DND-41 (cell line): ENCODE data around the gene ALDH5A1.

Experiments
- ATAC-seq: fragments of 200-7000 bp; cut with Tn5 transposase; 3 replicates; pipeline ENCODE4 v1.9.1; 2021; ENCODE audit warnings: low read depth; ENCODE audit not compliant: insufficient read depth
- DNase-seq: peaks from one replicate; pipeline ENCODE4 v3.0.0-alpha.2; 2020
- H2AFZ ChIP-seq: 2 replicates; pipeline ENCODE4 v1.6.0; 2012; ENCODE audit warnings: low read depth, low read length
- H3K27ac ChIP-seq: 2 replicates; pipeline ENCODE4 v1.5.1; 2012; ENCODE audit warnings: low read length, inconsistent platforms
- H3K27me3 ChIP-seq: fragments of 200-600 bp; sonication (generic); 2 replicates; pipeline ENCODE4 v1.6.0; 2012; ENCODE audit warnings: low read length, mild to moderate bottlenecking, inconsistent platforms; ENCODE audit not compliant: insufficient read depth, poor library complexity
- H3K36me3 ChIP-seq: 2 replicates; pipeline ENCODE4 v1.5.1; 2012; ENCODE audit warnings: low read length, inconsistent platforms; ENCODE audit not compliant: insufficient read depth
- H3K4me1 ChIP-seq: 2 replicates; pipeline ENCODE4 v1.5.1; 2012; ENCODE audit warnings: mild to moderate bottlenecking, low read length; ENCODE audit not compliant: insufficient read depth
- H3K4me2 ChIP-seq: 2 replicates; pipeline ENCODE4 v1.6.0; 2012; ENCODE audit warnings: mild to moderate bottlenecking, moderate library complexity, low read length, inconsistent platforms; ENCODE audit not compliant: insufficient read depth
- H3K4me3 ChIP-seq, 2 experiments: fragments of 200-600 bp in 1 of 2; shearing (Covaris generic) in 1 of 2; 2 replicates each; pipeline ENCODE4 v1.5.1; 2012 to 2016; ENCODE audit warnings: inconsistent platforms in 2 of 2, low read length in 2 of 2, mild to moderate bottlenecking in 2 of 2, low read depth in 1 of 2, moderate library complexity in 1 of 2
- H3K79me2 ChIP-seq: 2 replicates; pipeline ENCODE4 v1.6.0; 2012; ENCODE audit warnings: low read length, inconsistent platforms; ENCODE audit not compliant: insufficient read depth
- H3K9ac ChIP-seq: 2 replicates; pipeline ENCODE4 v1.6.0; 2012; ENCODE audit warnings: low read depth, mild to moderate bottlenecking, inconsistent platforms, low read length, moderate library complexity
- H3K9me3 ChIP-seq: 2 replicates; pipeline ENCODE4 v1.5.1; 2012; ENCODE audit warnings: low read length, moderate library complexity, mild to moderate bottlenecking, inconsistent platforms; ENCODE audit not compliant: insufficient read depth, severe bottlenecking
- H4K20me1 ChIP-seq: 2 replicates; pipeline ENCODE4 v1.6.0; 2012; ENCODE audit warnings: low read length; ENCODE audit not compliant: insufficient read depth
- CTCF ChIP-seq: IDR thresholded peaks from 2 replicates; pipeline ENCODE4 v1.5.1; 2012; ENCODE audit warnings: borderline replicate concordance, low read length, moderate library complexity, mild to moderate bottlenecking; ENCODE audit not compliant: poor library complexity, severe bottlenecking; ENCODE audit errors: extremely low read depth
- EZH2 ChIP-seq: IDR thresholded peaks from 3 replicates; pipeline ENCODE4 v1.6.1; 2012; ENCODE audit warnings: borderline replicate concordance, low read depth, mild to moderate bottlenecking, moderate library complexity, low read length, inconsistent platforms; ENCODE audit not compliant: severe bottlenecking

The ALDH5A1 gene

GRCh38 chr6:24574809-24575208 lies 80.0 kb downstream of the ALDH5A1 start:
- Histone ChIP-seq H3K4me2 (no peak overlapping the region), H3K27me3 (peaks cover 4% of the 10 kb centered on the region), H3K9ac (no peak overlapping the region), H4K20me1 (no peaks in the 10 kb centered on the region), H3K36me3 (no peaks in the 10 kb centered on the region), H3K9me3 (no peaks in the 10 kb centered on the region), H2AFZ (no peak overlapping the region), H3K4me3 (no peak overlapping the region), H3K4me1 (no peaks in the 10 kb centered on the region), H3K27ac (no peak overlapping the region), H3K79me2 (no peaks in the 10 kb centered on the region)
- DNase-seq (no peak), ATAC-seq (no peak)
- TF ChIP-seq EZH2 (no peak), CTCF (no peak)

GRCh38 chr6:24576447-24576846 lies 81.7 kb downstream of the ALDH5A1 start:
- TF ChIP-seq CTCF: no peak
- no peak for TF ChIP-seq EZH2
- H3K36me3 ChIP-seq: no peaks in the 10 kb centered on the region
- H3K4me2 ChIP-seq: no peak overlapping the region
- H3K4me1 ChIP-seq: no peaks in the 10 kb centered on the region
- DNase-seq: no peak
- H2AFZ ChIP-seq: no peak overlapping the region
- H3K4me3 ChIP-seq: no peak overlapping the region
- H3K9me3 ChIP-seq: no peaks in the 10 kb centered on the region
- no peak for ATAC-seq
- peaks cover 2% of the 10 kb centered on the region for H3K27me3 ChIP-seq
- no peaks in the 10 kb centered on the region for H4K20me1 ChIP-seq
- H3K79me2 ChIP-seq: no peaks in the 10 kb centered on the region
- H3K9ac ChIP-seq: no peak overlapping the region
- no peak overlapping the region for H3K27ac ChIP-seq

- Histone ChIP-seq H3K27me3 (peaks cover 4% of the 10 kb centered on the region), H2AFZ (peak overlapping the region; percentile 27; the same call in 1 of the 2 replicates), H4K20me1 (no peaks in the 10 kb centered on the region), H3K4me1 (no peaks in the 10 kb centered on the region), H3K4me2 (no peak overlapping the region), H3K36me3 (no peaks in the 10 kb centered on the region), H3K79me2 (no peaks in the 10 kb centered on the region), H3K27ac (no peak overlapping the region), H3K4me3 (no peak overlapping the region), H3K9me3 (no peaks in the 10 kb centered on the region), H3K9ac (no peak overlapping the region)
- ATAC-seq (peak; percentile 96), DNase-seq (peak; percentile 80)
- TF ChIP-seq EZH2: no peak
- peak; percentile 94 for TF ChIP-seq CTCF
Measured at GRCh38 chr6:24581084-24581669, 86.4 kb downstream of the ALDH5A1 start.
